Body of pancreas (tissue), 4 donors: ENCODE results near the gene USP6NL. TPM values are rescaled to one million over a fixed set of nuclear protein-coding genes. Genes with fewer than 3 reads are reported as not detected.

Experiments
- ATAC-seq: fragments of 150-250 bp; one replicate; pipeline ENCODE4 v1.9.1; 2016
- DNase-seq, 4 donors: peaks; one replicate each; pipeline ENCODE4 v3.0.0-alpha.2; 2019
- H3K27ac ChIP-seq, 4 donors: fragments of 200-600 bp; sonication (generic); 1 replicate in 3 of 4; 2 replicates in 1 of 4; pipeline versions ENCODE4 v1.5.1 to v1.6.1; 2016 to 2019; ENCODE audit warnings: mild to moderate bottlenecking in 1 of 4, mixed read lengths in 1 of 4, moderate library complexity in 1 of 4
- H3K27me3 ChIP-seq, 2 donors: fragments of 200-600 bp; sonication (generic); one replicate each; pipeline ENCODE4 v1.6.0; 2016; ENCODE audit warnings: mild to moderate bottlenecking in 1 of 2
- H3K36me3 ChIP-seq, 2 donors: fragments of 200-600 bp; sonication (generic); replicated peaks in 1 of 2; 2 replicates each; pipeline ENCODE4 v1.5.1; 2016; ENCODE audit warnings: low read depth in 2 of 2; ENCODE audit not compliant: insufficient read depth in 1 of 2
- H3K4me1 ChIP-seq: fragments of 200-600 bp; sonication (generic); one replicate; pipeline ENCODE4 v1.6.0; 2016
- H3K4me3 ChIP-seq, 2 donors: fragments of 200-600 bp; sonication (generic); 1 replicate in 1 of 2; 2 replicates in 1 of 2; pipeline ENCODE4 v1.5.1; 2016 to 2019
- H3K9me3 ChIP-seq, 3 donors: fragments of 200-600 bp; sonication (generic); 1 replicate in 2 of 3; 2 replicates in 1 of 3; pipeline ENCODE4 v1.5.1; 2016
- CTCF ChIP-seq, 7 experiments: fragments of 450-650 bp in 4 of 7; fragments of 200-600 bp in 3 of 7; sonication (generic) in 3 of 7; IDR thresholded peaks; one replicate each; pipeline ENCODE4 v1.5.1; 2016 to 2019; ENCODE audit warnings: antibody characterized with exemption in 7 of 7
- POLR2A ChIP-seq, 3 donors: fragments of 450-650 bp; IDR thresholded peaks; one replicate each; pipeline ENCODE4 v1.6.1; 2016; ENCODE audit warnings: antibody characterized with exemption in 3 of 3, mild to moderate bottlenecking in 2 of 3
- WGBS, 2 donors: methylation state at CpG; one replicate each; pipeline ENCODE4 v1.1.5; 2017; 5-methylcytosine and 5-hydroxymethylcytosine counted together
- intact Hi-C: fragments of 100-400 bp; cut with DNase I; formaldehyde crosslinking; loops from one replicate; pipeline ENCODE4 v1.15.1; 2023
- total RNA-seq, 2 donors: library from RNA; depleted of rRNA; stranded (reverse); fragments of >200 nt; gene quantifications; one replicate each; pipeline ENCODE4 v1.1.0, GENCODE V29; 2016

Gene USP6NL
- total RNA-seq, 2 donors from 2014 or later, result 13.7 to 16.8 TPM

DNA sequence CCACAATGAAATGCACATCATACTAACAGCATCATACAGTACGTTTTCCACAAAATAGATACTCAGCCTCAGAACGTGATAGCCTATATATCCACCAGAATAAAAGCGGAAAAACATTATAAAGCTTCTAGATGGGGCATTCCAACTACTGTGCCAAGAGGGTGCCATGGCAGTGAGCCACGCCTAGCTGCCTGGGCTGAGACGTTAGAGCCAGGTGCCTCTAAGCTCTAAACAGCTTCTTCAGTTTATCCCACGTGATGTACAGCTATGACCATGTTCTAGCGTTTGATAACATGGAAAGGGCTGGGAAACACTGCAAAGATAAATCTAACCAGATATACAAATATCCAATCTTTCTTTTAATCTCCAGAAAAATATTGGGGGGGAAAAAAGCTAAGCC is 17.8 kb downstream of the USP6NL start:
- ATAC-seq (no peak), DNase-seq (no peak)
- Histone ChIP-seq H3K27ac (no peak overlapping the region), H3K9me3 (no peaks in the 10 kb centered on the region), H3K36me3 (no peaks in the 10 kb centered on the region), H3K4me3 (no peak overlapping the region), H3K4me1 (peaks cover 4% of the 10 kb centered on the region), H3K27me3 (no peaks in the 10 kb centered on the region)
- TF ChIP-seq POLR2A (IDR thresholded peaks at IDR 0.05) (no peak), CTCF (IDR thresholded peaks at IDR 0.05) (no peak)
- intact Hi-C loops, result no loop called here
- WGBS, 2 donors, result 81 to 87% methylated on average over 7 of the region's 7 CpGs

- 86 to 89% methylated on average over 4 of the region's 4 CpGs for WGBS, 2 donors
- no peak for ATAC-seq
- H3K4me1 ChIP-seq, result peaks cover 3% of the 10 kb centered on the region
Measured at GRCh38 chr10:11589738-11590137, 21.7 kb downstream of the USP6NL start.

DNA sequence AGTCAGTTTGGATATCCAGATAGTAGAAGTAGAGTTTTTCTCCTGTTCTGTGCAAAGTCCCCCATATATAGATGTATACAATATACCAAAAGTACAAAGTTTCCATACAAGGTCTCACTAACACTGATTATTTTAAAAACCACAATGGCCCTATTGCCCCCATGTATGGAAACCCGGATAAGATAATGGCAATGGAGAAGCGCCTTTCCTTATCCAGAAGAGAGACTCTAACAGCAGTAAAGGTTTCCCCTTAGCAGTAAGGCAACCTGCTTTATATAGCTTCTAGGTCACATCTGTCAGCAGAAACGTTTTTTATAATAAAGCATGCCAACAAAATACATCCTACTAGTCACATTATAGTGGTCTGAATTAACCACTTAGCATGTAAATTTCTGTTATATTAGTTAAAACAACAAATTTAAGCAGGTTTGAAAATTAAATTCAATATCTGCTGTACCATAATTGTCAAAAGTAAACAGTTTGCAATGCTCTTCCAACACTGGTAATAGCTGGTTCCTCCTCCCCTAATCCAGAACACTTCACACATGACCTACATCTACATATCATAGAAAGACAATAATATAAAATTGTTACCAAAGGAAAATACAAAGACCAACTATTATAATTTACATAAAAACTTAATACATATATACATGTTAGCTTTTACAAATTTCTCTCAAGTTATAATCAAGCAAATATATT is 22.4 kb downstream of the USP6NL start:
- DNase-seq, result no peak
- Histone ChIP-seq H3K4me1 (peaks cover 3% of the 10 kb centered on the region), H3K27ac (no peak overlapping the region), H3K9me3 (no peaks in the 10 kb centered on the region), H3K27me3 (no peaks in the 10 kb centered on the region), H3K4me3 (no peak overlapping the region), H3K36me3 (no peaks in the 10 kb centered on the region)
- no peak for ATAC-seq
- intact Hi-C loops, result no loop called here
- WGBS, 2 donors, result 59 to 72% methylated on average over 3 of the region's 3 CpGs
- TF ChIP-seq CTCF (IDR thresholded peaks at IDR 0.05) (no peak), POLR2A (IDR thresholded peaks at IDR 0.05) (no peak)

More at GRCh38 chr10:11589738-11590137, 21.7 kb downstream of the USP6NL start:
- Histone ChIP-seq H3K27ac (no peak overlapping the region), H3K4me3 (no peak overlapping the region), H3K9me3 (no peaks in the 10 kb centered on the region), H3K27me3 (no peaks in the 10 kb centered on the region), H3K36me3 (no peaks in the 10 kb centered on the region)
- no peak for DNase-seq
- intact Hi-C loops, result no loop called here
- TF ChIP-seq POLR2A (IDR thresholded peaks at IDR 0.05), result no peak
- TF ChIP-seq CTCF (IDR thresholded peaks at IDR 0.05), result no peak

- no peaks in the 10 kb centered on the region for H3K9me3 ChIP-seq
- DNase-seq (no peak), ATAC-seq (no peak)
- no peaks in the 10 kb centered on the region for H3K36me3 ChIP-seq
- intact Hi-C loops, result no loop called here
- no peak overlapping the region for H3K4me3 ChIP-seq
- H3K4me1 ChIP-seq, result peaks cover 3% of the 10 kb centered on the region
- 79 to 83% methylated on average over 4 of the region's 4 CpGs for WGBS, 2 donors
- H3K27ac ChIP-seq, result no peak overlapping the region
- no peaks in the 10 kb centered on the region for H3K27me3 ChIP-seq
- no peak for TF ChIP-seq POLR2A (IDR thresholded peaks at IDR 0.05)
- no peak for TF ChIP-seq CTCF (IDR thresholded peaks at IDR 0.05)
Measured at GRCh38 chr10:11587722-11588259, 23.7 kb downstream of the USP6NL start.

- Histone ChIP-seq H3K36me3 (no peaks in the 10 kb centered on the region), H3K9me3 (no peaks in the 10 kb centered on the region), H3K27me3 (no peaks in the 10 kb centered on the region), H3K4me3 (no peak overlapping the region), H3K4me1 (peaks cover 3% of the 10 kb centered on the region), H3K27ac (no peak overlapping the region)
- intact Hi-C loops, result no loop called here
- no peak for ATAC-seq
- TF ChIP-seq CTCF (IDR thresholded peaks at IDR 0.05) (no peak), POLR2A (IDR thresholded peaks at IDR 0.05) (no peak)
- no peak for DNase-seq
Measured at GRCh38 chr10:11586170-11586569, 25.3 kb downstream of the USP6NL start.
